Ramos (cell line): ENCODE data around the gene DNAJB6.
"Not testable (repeated sequence)": the region's sequence is repeated elsewhere in the genome, so short reads cannot be mapped to it uniquely, and the experiment has no call there.

Experiments used
- in situ Hi-C: fragments of 300-500 bp; cut with MboI; formaldehyde crosslinking; loops from one replicate; pipeline ENCODE4 v1.14.3; 2022; ENCODE audit warnings: low sequenced_read_pairs; ENCODE audit not compliant: unreplicated experiment

The DNAJB6 gene

GRCh38 chr7:157436763-157437480, 100.1 kb downstream of the DNAJB6 start:
- in situ Hi-C loops: loop anchor here (25.0 kb wide), 1 partner anchor 925 kb away; no protein-coding TSS in a partner anchor

- in situ Hi-C loops: loop anchor here (25.0 kb wide), 1 partner anchor 925 kb away; no protein-coding TSS in a partner anchor
Observed at GRCh38 chr7:157437519-157438061, 100.8 kb downstream of the DNAJB6 start.

GRCh38 chr7:157438121-157439025, 101.6 kb downstream of the DNAJB6 start:
- in situ Hi-C loops: loop anchor here (25.0 kb wide), 1 partner anchor 924 kb away; no protein-coding TSS in a partner anchor

GRCh38 chr7:157439149-157439548, 102.3 kb downstream of the DNAJB6 start:
- in situ Hi-C loops: loop anchor here (25.0 kb wide), 1 partner anchor 923 kb away; no protein-coding TSS in a partner anchor

- in situ Hi-C loops: loop anchor here (25.0 kb wide), 1 partner anchor 923 kb away; no protein-coding TSS in a partner anchor
Observed at GRCh38 chr7:157439761-157440160, 103.0 kb downstream of the DNAJB6 start.

- in situ Hi-C loops: loop anchor here (25.0 kb wide), 1 partner anchor 922 kb away; no protein-coding TSS in a partner anchor
Observed at GRCh38 chr7:157440346-157441022, 103.7 kb downstream of the DNAJB6 start.

- in situ Hi-C loops: loop anchor here (25.0 kb wide), 1 partner anchor 921 kb away; no protein-coding TSS in a partner anchor
Observed at GRCh38 chr7:157441023-157441399, 104.2 kb downstream of the DNAJB6 start.

- in situ Hi-C loops: loop anchor here (25.0 kb wide), 1 partner anchor 920 kb away; no protein-coding TSS in a partner anchor
Observed at GRCh38 chr7:157442456-157442855, 105.7 kb downstream of the DNAJB6 start.

GRCh38 chr7:157442993-157443831, 106.4 kb downstream of the DNAJB6 start:
- in situ Hi-C loops: loop anchor here (25.0 kb wide), 1 partner anchor 919 kb away; no protein-coding TSS in a partner anchor

GRCh38 chr7:157444011-157444842, 107.4 kb downstream of the DNAJB6 start:
- in situ Hi-C loops: loop anchor here (25.0 kb wide), 1 partner anchor 918 kb away; no protein-coding TSS in a partner anchor

- in situ Hi-C loops: loop anchor here (25.0 kb wide), 1 partner anchor 918 kb away; no protein-coding TSS in a partner anchor
Observed at GRCh38 chr7:157444843-157445135, 108.0 kb downstream of the DNAJB6 start.

GRCh38 chr7:157445246-157445955, 108.6 kb downstream of the DNAJB6 start:
- in situ Hi-C loops: loop anchor here (25.0 kb wide), 1 partner anchor 917 kb away; no protein-coding TSS in a partner anchor

GRCh38 chr7:157445956-157446295, 109.1 kb downstream of the DNAJB6 start:
- in situ Hi-C loops: loop anchor here (25.0 kb wide), 1 partner anchor 916 kb away; no protein-coding TSS in a partner anchor

GRCh38 chr7:157446322-157446721, 109.5 kb downstream of the DNAJB6 start:
- in situ Hi-C loops: loop anchor here (25.0 kb wide), 1 partner anchor 916 kb away; no protein-coding TSS in a partner anchor

GRCh38 chr7:157454003-157454402, 117.2 kb downstream of the DNAJB6 start:
- in situ Hi-C loops: not testable (repeated sequence)

GRCh38 chr7:157457355-157458253, 120.8 kb downstream of the DNAJB6 start:
- in situ Hi-C loops: no loop called here
